Measurements from ENCODE around the gene DNAH14. TPM values are rescaled to one million over a fixed set of nuclear protein-coding genes. Genes with fewer than 3 reads are reported as not detected.

Gene DNAH14
- total and polyA plus RNA-seq, 9 of the 15 experiments (the other 6 are each of a cell fraction or from before 2014, with no cell fraction given): 58.4 to 142 (median 98.4) TPM

- no peak for TF ChIP-seq SFPQ (IDR thresholded peaks at IDR 0.05; ENCODE audit: low read depth, low read length)
- TF ChIP-seq ZNF668 (CRISPR knock-in tag; IDR thresholded peaks at IDR 0.05): no peak; the same call in 1 of the 2 replicates
- TF ChIP-seq MAFK (IDR thresholded peaks at IDR 0.05; ENCODE audit: low read length): peak; percentile 99
- TF ChIP-seq GABPB1 (CRISPR knock-in tag; IDR thresholded peaks at IDR 0.05): peak; percentile 33
- TF ChIP-seq ZNF644 (tag; IDR thresholded peaks at IDR 0.05; ENCODE audit: low read depth): peak; percentile 74; the same call in 1 of the 2 replicates
- TF ChIP-seq MYNN (IDR thresholded peaks at IDR 0.05): peak; percentile 76
- no peak for TF ChIP-seq MYNN (CRISPR knock-in tag; IDR thresholded peaks at IDR 0.05)
- TF ChIP-seq CBFB (CRISPR knock-in tag; IDR thresholded peaks at IDR 0.05): no peak
- 0 out of 2 replicates have a peak, but pooled peaks have one; percentile 6 for TF ChIP-seq ZC3H4 (CRISPR knock-in tag; IDR thresholded peaks at IDR 0.05; ENCODE audit: borderline replicate concordance)
- TF ChIP-seq ASH1L (IDR thresholded peaks at IDR 0.05; ENCODE audit: borderline replicate concordance, low read depth, partially characterized antibody): peak; percentile 64
- TF ChIP-seq, protein P1, sequence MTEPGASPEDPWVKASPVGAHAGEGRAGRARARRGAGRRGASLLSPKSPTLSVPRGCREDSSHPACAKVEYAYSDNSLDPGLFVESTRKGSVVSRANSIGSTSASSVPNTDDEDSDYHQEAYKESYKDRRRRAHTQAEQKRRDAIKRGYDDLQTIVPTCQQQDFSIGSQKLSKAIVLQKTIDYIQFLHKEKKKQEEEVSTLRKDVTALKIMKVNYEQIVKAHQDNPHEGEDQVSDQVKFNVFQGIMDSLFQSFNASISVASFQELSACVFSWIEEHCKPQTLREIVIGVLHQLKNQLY (CRISPR knock-in tag; conservative IDR thresholded peaks at IDR 0.05): no peak
- TF ChIP-seq POLR2G (IDR thresholded peaks at IDR 0.05; ENCODE audit: low read depth, low read length): peak; percentile 89
- no peak for TF ChIP-seq CHD4 (IDR thresholded peaks at IDR 0.05; ENCODE audit: insufficient read depth, insufficient replicate concordance, low read depth, low read length, poor library complexity, severe bottlenecking)
- peak; percentile 88 for TF ChIP-seq SMARCA4 (IDR thresholded peaks at IDR 0.05)
- TF ChIP-seq RBM25 (IDR thresholded peaks at IDR 0.05; ENCODE audit: low read depth, low read length, severe bottlenecking): peak; percentile 100
- no peak; the same call in 1 of the 2 replicates for TF ChIP-seq HCFC1 (IDR thresholded peaks at IDR 0.05; ENCODE audit: low read depth, low read length)
- peak; percentile 93 for TF ChIP-seq CHD1 (IDR thresholded peaks at IDR 0.05; ENCODE audit: low read length)
- TF ChIP-seq ZNF24 (IDR thresholded peaks at IDR 0.05): no peak; the same call in 1 of the 2 replicates
- TF ChIP-seq, protein P2, sequence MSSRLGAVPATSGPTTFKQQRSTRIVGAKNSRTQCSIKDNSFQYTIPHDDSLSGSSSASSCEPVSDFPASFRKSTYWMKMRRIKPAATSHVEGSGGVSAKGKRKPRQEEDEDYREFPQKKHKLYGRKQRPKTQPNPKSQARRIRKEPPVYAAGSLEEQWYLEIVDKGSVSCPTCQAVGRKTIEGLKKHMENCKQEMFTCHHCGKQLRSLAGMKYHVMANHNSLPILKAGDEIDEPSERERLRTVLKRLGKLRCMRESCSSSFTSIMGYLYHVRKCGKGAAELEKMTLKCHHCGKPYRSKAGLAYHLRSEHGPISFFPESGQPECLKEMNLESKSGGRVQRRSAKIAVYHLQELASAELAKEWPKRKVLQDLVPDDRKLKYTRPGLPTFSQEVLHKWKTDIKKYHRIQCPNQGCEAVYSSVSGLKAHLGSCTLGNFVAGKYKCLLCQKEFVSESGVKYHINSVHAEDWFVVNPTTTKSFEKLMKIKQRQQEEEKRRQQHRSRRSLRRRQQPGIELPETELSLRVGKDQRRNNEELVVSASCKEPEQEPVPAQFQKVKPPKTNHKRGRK (tag; IDR thresholded peaks at IDR 0.05): no peak
These were observed 498.8 kb downstream of the DNAH14 start (continued) for GRCh38 chr1:225428068-225428880.

All from K562 (cell line).